Left lung (tissue), 10 donors: ENCODE measurements around the gene LRMDA. TPM values are rescaled to one million over a fixed set of nuclear protein-coding genes. Genes with fewer than 3 reads are reported as not detected.
A peak's percentile ranks its signal among the peaks of the same experiment; 100 is the strongest.

Experiments used
- ATAC-seq: fragments of 200-7000 bp; cut with Tn5 transposase; one replicate; pipeline ENCODE4 v1.9.1; 2020; ENCODE audit warnings: moderate library complexity
- DNase-seq, 4 donors: peaks; one replicate each; pipeline ENCODE4 v3.0.0-alpha.2; 2013 to 2020
- H3K27ac ChIP-seq, 2 donors: fragments of 200-600 bp; sonication (generic) in 1 of 2; one replicate each; pipeline versions ENCODE4 v1.5.0 to v1.8.0; 2020 to 2021
- H3K27me3 ChIP-seq, 2 donors: fragments of 200-600 bp; sonication (generic) in 1 of 2; one replicate each; pipeline versions ENCODE4 v1.5.0 to v1.8.0; 2020 to 2021
- H3K36me3 ChIP-seq, 2 donors: fragments of 200-600 bp; sonication (generic) in 1 of 2; one replicate each; pipeline versions ENCODE4 v1.5.0 to v1.8.0; 2020 to 2021
- H3K4me1 ChIP-seq, 2 donors: fragments of 200-600 bp; one replicate each; pipeline ENCODE4 v1.8.0; 2021
- H3K4me3 ChIP-seq, 2 donors: fragments of 200-600 bp; sonication (generic) in 1 of 2; one replicate each; pipeline versions ENCODE4 v1.5.0 to v1.8.0; 2020 to 2021; ENCODE audit warnings: mild to moderate bottlenecking in 1 of 2
- H3K9me3 ChIP-seq, 2 donors: fragments of 200-600 bp; sonication (generic) in 1 of 2; one replicate each; pipeline versions ENCODE4 v1.5.0 to v1.8.0; 2020 to 2021
- intact Hi-C, 2 donors: fragments of 100-400 bp; cut with DNase I; formaldehyde crosslinking; loops; one replicate each; pipeline versions ENCODE4 v1.11.2 to v1.14.2; 2022
- polyA plus RNA-seq, 6 donors: library from polyadenylated mRNA; unstranded; fragments of 120-200 nt; gene quantifications; one replicate each; pipeline ENCODE4 v1.2.1, GENCODE V29; 2013; ENCODE audit not compliant: insufficient read length in 6 of 6
- total RNA-seq, 2 donors: library from RNA; stranded (reverse); fragmentation: NEBNext Ultra II Directional; extraction: Animal tissue kit (Norgen Biotek cat#: 25700); gene quantifications; one replicate each; pipeline ENCODE4 v1.2.1, GENCODE V29; 2021
- TF ChIP-seq, protein P1 (sequence below), 2 donors: fragments of 200-600 bp; sonication (generic) in 1 of 2; IDR thresholded peaks; one replicate each; pipeline versions ENCODE4 v1.5.0 to v1.8.0; 2021; ENCODE audit warnings: antibody characterized with exemption in 2 of 2
- donor health status: DM: no; HTN: yes; CAD: no.
- donor health status: DM: no; HTN: no; CAD: no.

LRMDA gene
- total and polyA plus RNA-seq, 8 donors: 13.9 to 23.6 (median 18.7) TPM

DNA sequence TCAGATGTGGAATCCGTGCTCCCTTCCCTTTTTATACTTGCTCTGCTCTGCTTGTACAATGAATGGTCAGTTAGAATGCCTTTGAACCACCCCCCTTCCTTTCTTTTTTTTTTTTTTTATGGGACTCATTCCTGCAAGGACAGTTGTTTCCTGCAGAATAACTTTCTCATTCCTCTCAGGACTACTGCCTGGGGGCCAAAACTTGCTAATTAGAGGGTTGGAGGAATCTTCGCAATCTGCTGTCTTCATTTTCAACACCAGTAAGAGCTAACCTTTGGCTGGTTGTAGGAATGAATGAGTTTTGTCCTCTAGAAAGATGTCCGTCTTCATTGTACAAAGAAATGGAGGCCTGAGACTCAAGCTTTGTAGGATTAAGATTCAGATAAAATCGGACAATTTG lies 868.1 kb downstream of the LRMDA start:
- intact Hi-C loops: no loop called here
- Histone ChIP-seq H3K36me3 (no peaks in the 10 kb centered on the region), H3K27me3 (no peaks in the 10 kb centered on the region), H3K4me3 (no peak overlapping the region), H3K9me3 (no peaks in the 10 kb centered on the region), H3K27ac (no peak overlapping the region), H3K4me1 (peaks cover 5 to 19% of the 10 kb centered on the region in 2 donors)
- no peak for DNase-seq
- TF ChIP-seq, protein P1, sequence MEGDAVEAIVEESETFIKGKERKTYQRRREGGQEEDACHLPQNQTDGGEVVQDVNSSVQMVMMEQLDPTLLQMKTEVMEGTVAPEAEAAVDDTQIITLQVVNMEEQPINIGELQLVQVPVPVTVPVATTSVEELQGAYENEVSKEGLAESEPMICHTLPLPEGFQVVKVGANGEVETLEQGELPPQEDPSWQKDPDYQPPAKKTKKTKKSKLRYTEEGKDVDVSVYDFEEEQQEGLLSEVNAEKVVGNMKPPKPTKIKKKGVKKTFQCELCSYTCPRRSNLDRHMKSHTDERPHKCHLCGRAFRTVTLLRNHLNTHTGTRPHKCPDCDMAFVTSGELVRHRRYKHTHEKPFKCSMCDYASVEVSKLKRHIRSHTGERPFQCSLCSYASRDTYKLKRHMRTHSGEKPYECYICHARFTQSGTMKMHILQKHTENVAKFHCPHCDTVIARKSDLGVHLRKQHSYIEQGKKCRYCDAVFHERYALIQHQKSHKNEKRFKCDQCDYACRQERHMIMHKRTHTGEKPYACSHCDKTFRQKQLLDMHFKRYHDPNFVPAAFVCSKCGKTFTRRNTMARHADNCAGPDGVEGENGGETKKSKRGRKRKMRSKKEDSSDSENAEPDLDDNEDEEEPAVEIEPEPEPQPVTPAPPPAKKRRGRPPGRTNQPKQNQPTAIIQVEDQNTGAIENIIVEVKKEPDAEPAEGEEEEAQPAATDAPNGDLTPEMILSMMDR (IDR thresholded peaks at IDR 0.05): no peak
- no peak for ATAC-seq

DNA sequence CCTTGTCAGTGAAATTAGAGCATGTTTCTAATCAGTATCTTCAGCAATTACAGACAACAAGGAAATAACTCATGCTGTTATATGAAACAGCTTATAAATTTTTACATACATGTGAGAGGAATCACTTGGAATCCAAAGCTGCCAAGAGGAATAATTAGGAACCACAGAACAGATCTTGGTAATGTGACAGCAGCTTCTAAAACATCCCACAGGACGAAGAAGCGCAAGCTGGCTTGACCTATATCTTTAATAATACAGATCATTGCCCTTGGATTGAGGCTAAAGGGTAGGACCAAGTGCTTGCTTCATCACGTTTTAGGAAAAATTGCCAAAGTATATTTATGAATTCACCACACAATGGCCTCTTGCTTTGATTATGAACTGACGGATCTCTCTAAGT lies 869.8 kb downstream of the LRMDA start:
- ATAC-seq (no peak), DNase-seq (no peak)
- peaks cover 5 to 20% of the 10 kb centered on the region in 2 donors for H3K4me1 ChIP-seq
- TF ChIP-seq, protein P1 (IDR thresholded peaks at IDR 0.05): no peak
- no peak overlapping the region for H3K4me3 ChIP-seq
- no peaks in the 10 kb centered on the region for H3K27me3 ChIP-seq
- intact Hi-C loops: no loop called here
- H3K36me3 ChIP-seq: no peaks in the 10 kb centered on the region
- no peaks in the 10 kb centered on the region for H3K9me3 ChIP-seq
- H3K27ac ChIP-seq: no peak overlapping the region

DNA sequence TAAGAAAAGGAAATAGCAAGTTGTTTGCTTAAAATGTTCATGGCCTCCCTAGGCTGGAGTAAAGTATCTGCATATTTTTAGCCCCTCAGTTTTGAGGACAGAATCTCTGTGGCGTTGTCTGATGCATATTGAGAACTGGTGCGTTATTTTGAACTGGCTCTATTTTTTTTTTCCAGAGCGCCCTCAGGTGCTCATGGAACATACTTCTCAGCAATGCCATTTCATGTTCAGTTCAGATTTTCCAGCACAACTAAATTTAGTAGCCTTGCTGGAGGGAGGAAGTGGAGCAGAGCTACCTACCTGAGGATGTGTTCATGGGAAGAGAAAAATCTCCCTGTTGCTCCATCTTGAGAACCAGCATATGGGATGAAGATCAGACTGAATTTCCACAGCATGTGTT lies 870.5 kb downstream of the LRMDA start:
- ATAC-seq: peak; percentile 26
- TF ChIP-seq, protein P1 (IDR thresholded peaks at IDR 0.05): no peak
- Histone ChIP-seq H3K27ac (no peak overlapping the region), H3K9me3 (no peaks in the 10 kb centered on the region), H3K36me3 (no peaks in the 10 kb centered on the region), H3K4me3 (no peak overlapping the region), H3K4me1 (peaks cover 5 to 28% of the 10 kb centered on the region in 2 donors), H3K27me3 (no peaks in the 10 kb centered on the region)
- DNase-seq: no peak
- intact Hi-C loops: no loop called here

DNA sequence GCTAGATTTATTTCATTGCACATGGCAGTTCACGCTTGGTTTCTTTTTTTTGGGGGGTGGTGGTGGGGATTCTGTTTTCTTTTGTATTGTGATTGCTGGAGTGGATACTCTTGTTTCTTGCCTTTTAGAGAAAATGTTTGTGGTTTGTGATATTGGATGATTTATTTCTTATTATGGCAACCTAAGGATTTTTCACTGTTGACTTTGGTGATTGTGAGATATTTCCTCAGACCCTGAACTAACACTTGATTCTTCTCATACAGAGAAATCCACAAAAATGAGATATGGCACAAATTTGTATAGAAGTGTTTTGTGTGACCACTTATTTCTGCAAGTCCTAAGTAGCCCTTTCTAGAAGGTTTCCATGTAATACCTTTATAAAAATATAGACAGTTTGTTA lies 871.1 kb downstream of the LRMDA start:
- DNase-seq (no peak), ATAC-seq (no peak)
- TF ChIP-seq, protein P1 (IDR thresholded peaks at IDR 0.05): no peak
- H3K4me3 ChIP-seq: no peak overlapping the region
- H3K27me3 ChIP-seq: no peaks in the 10 kb centered on the region
- intact Hi-C loops: no loop called here
- H3K9me3 ChIP-seq: no peaks in the 10 kb centered on the region
- peaks cover 5 to 33% of the 10 kb centered on the region in 2 donors for H3K4me1 ChIP-seq
- H3K36me3 ChIP-seq: no peaks in the 10 kb centered on the region
- no peak overlapping the region for H3K27ac ChIP-seq

DNA sequence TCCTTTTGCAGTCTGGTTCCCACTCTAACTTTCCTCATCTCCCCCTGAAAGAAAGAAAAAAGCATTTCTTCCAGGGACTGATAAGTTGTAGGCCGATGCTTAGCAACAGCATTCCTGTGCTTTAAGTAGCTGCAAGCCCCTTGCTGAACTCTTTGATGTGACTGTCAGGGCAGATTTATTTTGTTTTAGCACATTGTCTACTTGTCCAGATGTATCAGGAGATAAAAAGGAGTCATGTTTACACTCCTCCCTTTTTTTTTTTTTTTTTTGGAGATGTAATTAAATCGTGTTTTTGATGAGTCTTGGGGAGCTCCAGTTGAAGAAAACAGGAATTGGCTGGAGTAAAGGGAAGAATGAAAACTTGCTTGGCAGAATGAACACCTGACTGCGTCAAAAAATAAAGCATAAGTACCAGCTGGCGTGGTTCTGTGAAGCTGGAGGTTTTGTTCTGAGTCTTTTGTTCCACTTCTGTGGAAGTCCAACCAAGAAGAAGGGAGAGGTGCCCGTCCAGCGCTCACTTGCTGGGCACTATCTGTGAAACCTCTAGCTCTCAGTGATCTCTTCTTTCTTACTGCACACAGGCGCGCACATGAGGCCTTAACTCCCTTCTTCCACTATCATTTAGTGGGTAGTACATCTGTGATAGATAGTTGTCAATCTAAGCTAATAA lies 871.7 kb downstream of the LRMDA start:
- ATAC-seq: peak; percentile 35

More for the DNA sequence above, 871.7 kb downstream of the LRMDA start:
- no peaks in the 10 kb centered on the region for H3K36me3 ChIP-seq
- H3K4me1 ChIP-seq: peaks cover 5 to 33% of the 10 kb centered on the region in 2 donors
- H3K27me3 ChIP-seq: no peaks in the 10 kb centered on the region
- peak in 1 of 4 donors; percentile 67 for DNase-seq
- intact Hi-C loops: no loop called here
- H3K9me3 ChIP-seq: no peaks in the 10 kb centered on the region
- H3K27ac ChIP-seq: no peak overlapping the region
- no peak overlapping the region for H3K4me3 ChIP-seq
- TF ChIP-seq, protein P1 (IDR thresholded peaks at IDR 0.05): no peak
